KOPT-K1 (cell line): ENCODE data around the gene OTUD5.

Source experiments
- H3K27ac ChIP-seq: fragments of 200-600 bp; sonication (generic); 2 replicates; pipeline ENCODE4 v1.5.1; 2016; ENCODE audit warnings: antibody characterized with exemption, mild to moderate bottlenecking, low read depth, low read length; ENCODE audit not compliant: poor library complexity, severe bottlenecking
- H3K36me3 ChIP-seq: fragments of 200-600 bp; sonication (generic); 2 replicates; pipeline ENCODE4 v1.5.1; 2017; ENCODE audit warnings: antibody characterized with exemption, mild to moderate bottlenecking, low read length, moderate library complexity; ENCODE audit not compliant: insufficient read depth
- H3K9me3 ChIP-seq: fragments of 200-600 bp; sonication (generic); 2 replicates; pipeline ENCODE4 v1.5.1; 2017; ENCODE audit warnings: antibody characterized with exemption, low read length, mild to moderate bottlenecking; ENCODE audit not compliant: insufficient read depth, poor library complexity, severe bottlenecking

Gene OTUD5, protein sequence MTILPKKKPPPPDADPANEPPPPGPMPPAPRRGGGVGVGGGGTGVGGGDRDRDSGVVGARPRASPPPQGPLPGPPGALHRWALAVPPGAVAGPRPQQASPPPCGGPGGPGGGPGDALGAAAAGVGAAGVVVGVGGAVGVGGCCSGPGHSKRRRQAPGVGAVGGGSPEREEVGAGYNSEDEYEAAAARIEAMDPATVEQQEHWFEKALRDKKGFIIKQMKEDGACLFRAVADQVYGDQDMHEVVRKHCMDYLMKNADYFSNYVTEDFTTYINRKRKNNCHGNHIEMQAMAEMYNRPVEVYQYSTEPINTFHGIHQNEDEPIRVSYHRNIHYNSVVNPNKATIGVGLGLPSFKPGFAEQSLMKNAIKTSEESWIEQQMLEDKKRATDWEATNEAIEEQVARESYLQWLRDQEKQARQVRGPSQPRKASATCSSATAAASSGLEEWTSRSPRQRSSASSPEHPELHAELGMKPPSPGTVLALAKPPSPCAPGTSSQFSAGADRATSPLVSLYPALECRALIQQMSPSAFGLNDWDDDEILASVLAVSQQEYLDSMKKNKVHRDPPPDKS

DNA sequence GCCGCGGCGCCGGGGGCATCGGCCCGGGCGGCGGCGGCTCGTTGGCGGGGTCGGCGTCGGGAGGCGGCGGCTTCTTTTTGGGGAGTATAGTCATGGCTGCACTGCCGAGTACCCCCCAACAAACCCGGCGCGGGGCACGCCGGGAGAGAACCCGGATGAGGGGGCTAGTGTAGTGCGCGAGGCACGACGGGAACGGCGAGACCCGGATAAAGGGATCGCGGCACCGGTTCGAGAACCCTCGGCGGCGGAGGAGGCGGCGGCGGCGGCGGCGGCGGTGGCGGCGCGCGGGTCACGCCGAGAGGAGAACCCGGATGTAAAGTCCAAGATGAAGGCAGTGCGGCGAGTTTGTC lies at the start of gene OTUD5:
Gene OTUD5, minus strand, starts transcription at position 131 of the 350 bp plus-strand sequence. Its CDS starts 37 bp downstream, at position 94.
- H3K9me3 ChIP-seq = no peaks in the 10 kb centered on the region
- H3K36me3 ChIP-seq = peaks cover 31% of the 10 kb centered on the region
- peak within 1 kb of the TSS; percentile 88 for H3K27ac ChIP-seq

DNA sequence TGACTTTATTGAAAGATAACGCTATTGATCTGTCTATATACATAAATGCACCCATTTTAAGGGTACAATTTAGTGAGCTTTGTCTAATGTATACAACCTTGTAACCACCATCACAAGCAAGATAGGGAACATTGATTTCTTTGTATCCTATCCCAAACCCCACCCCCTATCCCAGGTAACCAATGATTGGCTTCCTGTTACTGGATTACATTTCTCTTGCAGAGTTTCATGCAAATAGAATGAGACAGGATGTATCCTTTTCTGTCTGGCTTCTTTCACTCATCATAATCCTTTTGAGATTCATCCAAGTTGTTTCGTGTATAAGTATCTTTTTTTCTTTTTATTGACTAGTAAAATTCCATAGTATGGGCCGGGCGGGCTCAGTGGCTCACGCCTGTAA lies 46.3 kb upstream of the OTUD5 start:
- no peak overlapping the region for H3K27ac ChIP-seq
- peaks cover 13% of the 10 kb centered on the region; the same call in 1 of the 2 replicates for H3K36me3 ChIP-seq
- H3K9me3 ChIP-seq = no peaks in the 10 kb centered on the region

DNA sequence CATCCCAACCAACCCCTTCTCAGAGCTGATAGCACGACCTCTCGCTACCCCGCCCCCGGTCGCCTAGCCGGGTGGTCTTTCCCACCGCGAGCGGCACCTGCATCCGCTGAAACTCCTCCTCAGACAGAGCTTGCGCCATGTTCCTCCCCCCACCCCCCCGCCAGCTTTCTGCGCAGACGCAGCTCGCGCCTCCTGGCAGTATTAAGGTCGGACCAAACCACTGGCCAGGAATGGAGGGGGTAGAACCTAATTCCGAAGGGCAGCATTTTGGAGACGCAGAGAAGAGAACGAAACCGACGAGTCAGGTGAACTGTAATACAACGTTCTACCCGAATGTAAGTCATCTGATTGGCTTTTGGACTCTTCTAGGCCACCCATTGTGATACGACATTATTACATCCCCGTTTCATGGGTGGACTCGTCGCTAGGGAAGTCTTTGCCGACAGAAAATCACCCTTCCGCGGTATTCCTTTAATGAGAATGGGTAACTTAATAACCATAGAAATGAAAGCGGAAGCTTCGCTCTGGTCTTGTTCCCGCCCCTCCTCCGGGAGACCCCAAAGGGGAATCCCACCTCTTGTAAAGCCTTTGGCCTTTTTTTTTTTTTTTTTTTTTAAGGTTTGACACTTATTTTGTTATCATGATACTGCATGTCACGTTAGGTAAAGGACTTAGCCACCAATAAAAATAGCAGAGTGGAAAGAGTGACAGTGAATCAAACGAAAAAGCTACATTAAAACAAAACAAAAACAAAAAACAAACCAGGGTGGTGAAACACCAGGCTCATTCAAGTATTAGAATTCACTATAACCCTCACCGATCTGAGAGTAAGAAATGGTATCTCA lies 44.9 kb upstream of the OTUD5 start, which contains the start of gene GRIPAP1:
Gene GRIPAP1, minus strand, starts transcription at position 174 of the 845 bp plus-strand sequence. Its CDS starts 35 bp downstream, at position 139.
- peaks cover 27% of the 10 kb centered on the region for H3K36me3 ChIP-seq
- no peaks in the 10 kb centered on the region for H3K9me3 ChIP-seq

DNA sequence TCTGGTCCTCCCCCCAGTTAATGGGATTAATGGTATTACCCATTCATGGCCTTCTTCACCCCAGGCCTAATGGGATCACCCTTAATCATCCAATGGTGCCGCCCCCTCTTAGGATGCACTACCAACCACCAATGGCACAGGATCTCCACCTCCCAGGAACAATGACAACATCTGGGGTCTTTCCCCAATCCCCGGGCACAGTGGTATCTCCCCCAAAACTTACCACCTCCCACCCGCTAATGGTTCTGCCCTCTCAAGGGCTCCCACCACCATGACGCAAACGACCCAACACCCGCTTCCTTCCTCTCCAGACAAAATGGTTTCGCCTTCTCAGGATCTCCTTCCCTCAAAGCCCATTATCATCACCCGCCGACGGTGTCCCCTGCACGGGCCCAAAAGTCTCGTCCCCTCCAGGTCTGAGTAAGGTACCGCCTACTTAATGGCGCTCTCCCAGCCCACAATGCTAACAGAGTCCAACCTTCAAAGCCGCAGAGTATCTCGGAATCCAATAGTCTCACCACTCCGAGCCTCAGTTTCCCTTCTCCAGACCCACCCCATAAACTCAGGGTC lies 44.2 kb upstream of the OTUD5 start:
- peak overlapping the region; percentile 91 for H3K27ac ChIP-seq

More for the DNA sequence above, 44.9 kb upstream of the OTUD5 start, which contains the start of gene GRIPAP1:
- peak within 1 kb of the TSS; percentile 91 for H3K27ac ChIP-seq

DNA sequence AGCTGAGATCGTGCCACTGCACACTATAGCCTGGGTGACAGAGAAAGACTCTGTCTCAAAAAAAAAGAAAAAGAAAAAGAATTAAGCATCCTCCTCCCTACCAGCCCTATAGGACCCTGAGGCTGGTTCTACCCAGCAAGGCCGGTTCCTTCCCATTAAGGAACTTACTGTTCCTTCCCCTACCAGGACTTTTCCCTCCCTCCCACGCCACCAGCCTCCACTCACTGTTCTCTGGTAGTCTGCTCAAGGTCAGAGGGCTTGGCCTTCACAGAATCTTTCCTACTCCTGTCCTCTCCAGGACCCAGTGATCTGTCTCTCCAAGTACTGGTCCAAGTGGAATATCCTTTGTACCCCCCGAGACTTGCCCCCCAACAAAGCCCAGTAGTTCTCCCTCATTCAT lies 43.2 kb upstream of the OTUD5 start:
- H3K36me3 ChIP-seq = peaks cover 42% of the 10 kb centered on the region
- H3K27ac ChIP-seq = no peak overlapping the region
- no peaks in the 10 kb centered on the region for H3K9me3 ChIP-seq

More for the DNA sequence above, 44.2 kb upstream of the OTUD5 start:
- peaks cover 34% of the 10 kb centered on the region for H3K36me3 ChIP-seq
- no peaks in the 10 kb centered on the region for H3K9me3 ChIP-seq

DNA sequence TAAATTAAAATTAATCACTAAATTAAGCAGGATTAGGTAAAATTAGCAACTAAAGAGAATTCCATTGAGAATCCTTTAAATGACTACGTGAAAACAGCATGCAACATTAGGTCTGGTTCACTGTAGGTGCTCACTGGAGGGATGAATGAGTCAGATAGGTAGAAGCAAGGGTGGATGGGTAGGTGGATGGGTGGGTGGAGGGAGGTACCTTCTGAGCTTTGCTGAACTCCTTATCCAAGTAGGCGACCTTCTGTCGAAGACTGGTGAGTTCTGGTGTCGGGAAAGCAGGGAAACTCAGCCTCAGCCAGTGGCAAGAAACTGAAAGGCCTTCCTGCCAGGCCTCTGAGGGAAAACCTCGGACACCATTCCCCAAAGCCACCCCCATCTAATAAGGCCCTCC lies 41.6 kb upstream of the OTUD5 start:
- Histone ChIP-seq H3K36me3 (peaks cover 58% of the 10 kb centered on the region), H3K27ac (no peak overlapping the region), H3K9me3 (no peaks in the 10 kb centered on the region)

DNA sequence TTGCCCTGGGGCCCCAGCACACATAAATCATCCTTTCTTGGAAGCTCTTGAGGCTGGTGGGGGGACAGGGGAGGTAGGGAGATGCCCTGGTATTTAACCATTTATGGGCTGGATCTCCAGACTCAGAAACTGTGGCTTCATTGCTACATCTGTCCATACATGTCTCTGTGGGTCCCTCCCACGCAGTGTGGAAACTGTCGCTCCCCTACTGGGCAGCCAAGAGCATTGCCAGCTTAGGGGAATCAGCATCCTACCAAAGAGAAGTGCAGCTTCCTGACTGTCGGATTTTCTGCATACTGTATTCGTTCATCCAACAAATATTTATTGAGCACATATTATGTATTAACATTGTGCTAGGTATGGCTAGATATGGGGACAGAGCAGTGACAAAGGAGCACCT lies 41.0 kb upstream of the OTUD5 start:
- no peak overlapping the region for H3K27ac ChIP-seq
- peaks cover 63% of the 10 kb centered on the region for H3K36me3 ChIP-seq
- no peaks in the 10 kb centered on the region for H3K9me3 ChIP-seq

DNA sequence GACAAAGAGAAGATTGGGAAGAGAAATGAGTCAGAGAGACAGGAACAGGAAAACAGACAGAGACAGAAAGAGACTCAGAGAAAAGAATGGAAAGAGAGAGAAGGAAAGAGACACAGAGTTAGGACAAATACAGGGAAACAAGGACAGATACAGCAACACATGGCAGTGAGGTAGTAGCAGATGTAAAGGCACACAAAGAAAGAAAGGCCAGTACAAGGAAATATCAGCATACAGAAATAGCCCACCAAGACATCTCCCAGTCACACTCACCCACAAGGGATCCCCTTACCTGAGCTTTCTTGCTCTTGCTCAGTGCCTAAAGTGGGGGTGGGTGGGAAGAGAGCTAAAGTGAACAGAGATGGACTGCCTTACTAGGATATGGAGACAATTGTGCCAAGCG lies 40.5 kb upstream of the OTUD5 start:
- Histone ChIP-seq H3K9me3 (no peaks in the 10 kb centered on the region), H3K36me3 (peaks cover 68% of the 10 kb centered on the region), H3K27ac (no peak overlapping the region)

DNA sequence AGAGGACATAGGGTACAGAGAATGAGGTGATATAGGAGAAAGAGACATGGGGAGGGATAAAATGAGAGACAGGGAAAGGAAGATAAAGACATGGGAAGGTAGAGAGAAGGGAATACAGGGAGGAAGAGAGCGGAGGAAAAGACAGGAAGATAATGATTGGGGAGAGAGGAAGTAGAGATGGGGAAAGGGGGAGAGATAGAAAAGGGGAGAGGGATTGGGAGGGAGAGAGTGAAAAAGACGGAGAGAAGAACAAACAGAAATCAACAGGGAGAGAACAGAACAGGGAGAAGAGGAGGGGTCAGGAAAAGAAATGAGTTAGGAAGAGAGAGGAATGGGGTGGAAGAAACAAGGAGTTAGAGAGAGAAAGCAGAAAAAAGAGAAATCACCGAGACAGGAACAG lies 40.0 kb upstream of the OTUD5 start:
- H3K27ac ChIP-seq = no peak overlapping the region
- peaks cover 72% of the 10 kb centered on the region for H3K36me3 ChIP-seq
- no peaks in the 10 kb centered on the region for H3K9me3 ChIP-seq

DNA sequence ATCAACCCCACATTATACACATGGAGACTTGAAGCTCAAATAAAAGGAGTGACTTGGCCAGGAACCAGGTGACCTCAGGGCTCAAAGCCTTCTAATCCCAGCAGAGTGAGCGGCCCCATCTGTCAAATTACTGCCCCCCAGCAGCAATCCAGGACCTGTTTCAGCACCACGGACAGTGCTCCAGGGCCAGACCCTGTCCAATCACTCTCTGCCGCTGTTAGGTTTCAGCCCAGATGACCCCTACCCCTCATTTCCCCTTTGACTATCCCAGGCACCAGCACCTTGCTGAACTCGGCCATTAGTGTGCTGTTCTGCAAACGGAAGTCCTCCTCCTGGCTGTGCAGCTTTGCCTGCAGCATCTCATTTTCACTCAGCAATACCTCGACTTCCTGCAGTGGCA lies 39.6 kb upstream of the OTUD5 start:
- no peaks in the 10 kb centered on the region for H3K9me3 ChIP-seq
- no peak overlapping the region for H3K27ac ChIP-seq
- peaks cover 76% of the 10 kb centered on the region for H3K36me3 ChIP-seq

DNA sequence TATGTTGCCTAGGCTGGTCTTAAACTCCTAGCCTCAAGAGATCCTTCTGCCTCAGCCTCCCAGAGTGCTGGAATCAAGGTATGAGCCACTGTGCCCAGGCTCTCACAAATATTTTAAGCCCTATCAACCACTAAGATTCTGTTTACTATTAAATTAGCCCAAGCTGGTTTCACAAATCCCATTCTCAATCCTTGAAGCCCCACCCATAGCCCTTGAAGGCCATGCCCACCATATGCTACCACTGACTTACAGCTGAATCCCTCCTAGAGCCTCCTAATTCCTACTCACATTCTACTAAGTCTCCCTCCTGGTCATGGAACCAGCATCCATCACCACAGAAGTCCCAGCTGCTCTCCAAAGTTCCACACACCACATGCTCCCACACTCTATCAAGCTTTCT lies 34.9 kb upstream of the OTUD5 start:
- Histone ChIP-seq H3K9me3 (no peaks in the 10 kb centered on the region), H3K36me3 (peaks cover 88% of the 10 kb centered on the region), H3K27ac (no peak overlapping the region)

DNA sequence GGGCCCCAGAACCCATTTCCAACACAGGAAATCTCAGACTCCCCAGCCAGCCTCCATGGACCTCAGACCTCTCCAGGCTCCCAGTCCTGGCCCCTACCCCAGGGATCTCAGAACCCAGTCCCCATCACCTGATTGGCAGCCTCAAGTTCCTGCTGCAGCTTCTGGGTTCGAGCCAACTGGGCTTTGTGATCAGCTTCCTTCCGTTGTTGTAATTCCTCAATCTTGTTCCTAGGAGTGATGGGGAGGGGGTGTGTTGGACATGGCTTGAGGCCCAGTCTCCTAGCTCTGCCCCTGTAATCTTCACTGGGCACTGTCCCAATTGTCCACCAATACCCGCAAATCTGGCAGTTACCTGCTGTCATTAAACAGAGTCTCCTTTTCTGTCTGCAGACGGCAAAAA lies 32.1 kb upstream of the OTUD5 start:
- Histone ChIP-seq H3K9me3 (no peaks in the 10 kb centered on the region), H3K36me3 (peaks cover 71% of the 10 kb centered on the region), H3K27ac (no peak overlapping the region)

DNA sequence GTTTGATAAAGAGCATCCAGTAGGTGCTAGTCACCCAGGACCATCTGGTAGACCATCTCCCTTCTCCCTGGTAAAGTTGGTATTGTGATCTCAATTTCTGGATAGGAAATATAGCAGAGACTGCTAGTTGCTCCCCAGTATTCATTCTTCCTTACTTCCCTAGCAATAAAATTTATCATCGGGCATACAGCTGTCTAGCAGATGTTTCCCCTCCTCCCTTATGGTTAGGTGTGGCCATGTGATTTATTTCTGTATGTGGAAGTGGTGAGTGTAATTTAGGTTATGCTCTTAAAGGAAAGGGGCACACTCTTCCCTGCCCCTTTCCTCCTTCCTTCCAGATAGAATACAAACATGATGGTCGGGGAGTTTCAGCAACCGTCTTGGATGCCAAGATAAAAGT lies 26.5 kb upstream of the OTUD5 start:
- Histone ChIP-seq H3K36me3 (peaks cover 71% of the 10 kb centered on the region), H3K9me3 (no peaks in the 10 kb centered on the region), H3K27ac (no peak overlapping the region)

DNA sequence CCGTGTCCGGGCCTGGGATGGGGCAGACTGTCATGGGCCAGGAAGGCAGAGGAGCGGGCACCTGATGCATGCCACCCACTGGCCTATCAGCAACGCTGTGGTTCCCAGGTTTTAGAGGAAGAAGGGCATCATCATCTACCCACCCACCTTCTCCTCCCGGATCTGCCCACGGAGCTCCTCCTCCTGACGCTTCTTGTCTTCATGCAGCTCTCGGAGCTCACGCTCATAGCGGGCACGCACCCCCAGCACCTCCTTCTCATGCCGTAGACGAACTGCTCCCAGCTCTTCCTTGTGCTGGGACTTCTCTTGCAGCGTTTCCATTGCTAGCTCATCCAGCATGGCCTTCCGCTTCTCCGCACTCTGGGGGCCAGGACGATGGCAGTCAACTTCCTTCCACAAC lies 25.7 kb upstream of the OTUD5 start:
- H3K27ac ChIP-seq = no peak overlapping the region
- H3K36me3 ChIP-seq = peaks cover 68% of the 10 kb centered on the region
- no peaks in the 10 kb centered on the region for H3K9me3 ChIP-seq

DNA sequence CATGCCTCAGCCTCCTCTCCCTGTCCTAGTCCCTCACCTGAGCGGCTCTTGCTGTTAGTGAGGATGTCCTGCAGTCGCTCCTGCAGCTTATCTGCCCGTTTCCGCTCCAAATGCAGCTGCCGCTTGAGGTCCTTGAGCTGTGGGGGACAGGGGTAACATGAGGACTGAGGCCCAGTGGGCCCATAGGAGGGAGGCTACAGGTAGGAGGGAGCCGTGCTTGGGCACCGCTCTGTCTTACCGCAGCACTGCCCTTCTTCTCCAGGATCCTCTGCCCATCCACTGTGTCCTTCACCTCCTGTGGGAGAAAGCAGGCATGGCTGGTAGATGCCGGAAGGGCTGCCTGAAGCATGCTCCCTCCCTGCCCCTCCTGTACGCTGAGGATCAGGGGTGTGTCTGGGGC lies 23.8 kb upstream of the OTUD5 start:
- no peaks in the 10 kb centered on the region for H3K9me3 ChIP-seq
- H3K36me3 ChIP-seq = peaks cover 80% of the 10 kb centered on the region
- H3K27ac ChIP-seq = no peak overlapping the region
